Smooth muscle cell (in vitro differentiated cells): ENCODE measurements around the gene EFCAB6. TPM values are rescaled to one million over a fixed set of nuclear protein-coding genes. Genes with fewer than 3 reads are reported as not detected.

ENCODE experiments used
- DNase-seq: peaks from one replicate; lab custom pipeline; 2025; ENCODE audit not compliant: unreplicated experiment; lab: John Stamatoyannopoulos, UW
- H2AFZ ChIP-seq: fragments of 200-600 bp; sonication (generic); 2 replicates; pipeline ENCODE4 v1.6.0; 2016; ENCODE audit warnings: antibody characterized with exemption, low read depth, mild to moderate bottlenecking
- H3F3A ChIP-seq: fragments of 200-600 bp; sonication (generic); 2 replicates; pipeline ENCODE4 v1.6.0; 2017; ENCODE audit warnings: antibody characterized with exemption, low read depth
- H3K27ac ChIP-seq: fragments of 200-600 bp; sonication (generic); 2 replicates; pipeline ENCODE4 v1.5.1; 2016; ENCODE audit warnings: low read depth, mild to moderate bottlenecking
- H3K27me3 ChIP-seq: fragments of 200-600 bp; sonication (generic); 2 replicates; pipeline ENCODE4 v1.6.1; 2016; ENCODE audit warnings: low read depth, mild to moderate bottlenecking
- H3K36me3 ChIP-seq: fragments of 200-600 bp; sonication (generic); 2 replicates; pipeline ENCODE4 v1.5.1; 2016; ENCODE audit warnings: low read depth
- H3K4me1 ChIP-seq: fragments of 200-600 bp; sonication (generic); 2 replicates; pipeline ENCODE4 v1.5.1; 2016; ENCODE audit warnings: low read depth
- H3K4me2 ChIP-seq: fragments of 200-600 bp; sonication (generic); 2 replicates; pipeline ENCODE4 v1.6.0; 2016; ENCODE audit warnings: mild to moderate bottlenecking
- H3K4me3 ChIP-seq: fragments of 200-600 bp; sonication (generic); 2 replicates; pipeline ENCODE4 v1.5.1; 2016; ENCODE audit warnings: mild to moderate bottlenecking
- H3K79me2 ChIP-seq: fragments of 200-600 bp; sonication (generic); 2 replicates; pipeline ENCODE4 v1.6.0; 2016; ENCODE audit warnings: low read depth, mild to moderate bottlenecking
- H3K9ac ChIP-seq: fragments of 200-600 bp; sonication (generic); 2 replicates; pipeline ENCODE4 v1.6.0; 2016; ENCODE audit warnings: low read depth
- H3K9me3 ChIP-seq: fragments of 200-600 bp; sonication (generic); replicated peaks from 2 replicates; pipeline ENCODE4 v1.5.1; 2016; ENCODE audit warnings: low read depth
- H4K20me1 ChIP-seq: fragments of 200-600 bp; sonication (generic); 2 replicates; pipeline ENCODE4 v1.6.0; 2016; ENCODE audit warnings: low read depth
- CTCF ChIP-seq: fragments of 200-600 bp; sonication (generic); IDR thresholded peaks from 2 replicates; pipeline ENCODE4 v1.5.1; 2017; ENCODE audit warnings: borderline replicate concordance, mild to moderate bottlenecking, antibody characterized with exemption; ENCODE audit not compliant: insufficient read depth, poor library complexity, severe bottlenecking
- WGBS: methylation state at CpG from one replicate; pipeline ENCODE4 v1.1.7; 2016; ENCODE audit warnings: low lambda C conversion rate; 5-methylcytosine and 5-hydroxymethylcytosine counted together
- polyA plus RNA-seq: library from polyadenylated mRNA; unstranded; fragments of >200 nt; fragmentation: Nextera tagmentation; extraction: Ambion mirVana; gene quantifications from 2 replicates; pipeline ENCODE4 v1.2.1, GENCODE V29; 2016
- total RNA-seq: library from RNA; depleted of rRNA; stranded (reverse); fragments of >200 nt; gene quantifications from 2 replicates; pipeline ENCODE4 v1.2.3, GENCODE V29; 2014

EFCAB6 gene
- total and polyA plus RNA-seq, 2 experiments from 2014 or later: 0.80 to 2.9 TPM

GRCh38 chr22:43776081-43776670 lies 35.9 kb downstream of the EFCAB6 start:
- no peak overlapping the region for H3K4me2 ChIP-seq
- H2AFZ ChIP-seq: no peak overlapping the region
- H3K9me3 ChIP-seq: no peaks in the 10 kb centered on the region
- H3K27ac ChIP-seq: no peak overlapping the region
- no peaks in the 10 kb centered on the region for H3K36me3 ChIP-seq
- H3K79me2 ChIP-seq: no peaks in the 10 kb centered on the region
- WGBS: 73% methylated on average over 9 of the region's 9 CpGs
- no peaks in the 10 kb centered on the region for H4K20me1 ChIP-seq
- H3K4me3 ChIP-seq: no peak overlapping the region
- DNase-seq: no peak
- no peak for TF ChIP-seq CTCF
- no peaks in the 10 kb centered on the region for H3K4me1 ChIP-seq
- H3K9ac ChIP-seq: no peak overlapping the region
- no peaks in the 10 kb centered on the region for H3F3A ChIP-seq
- H3K27me3 ChIP-seq: no peaks in the 10 kb centered on the region

GRCh38 chr22:43774318-43774915 lies 37.7 kb downstream of the EFCAB6 start:
- H3K9ac ChIP-seq: no peak overlapping the region
- H3K4me2 ChIP-seq: no peak overlapping the region
- TF ChIP-seq CTCF: no peak
- no peaks in the 10 kb centered on the region for H4K20me1 ChIP-seq
- H3K4me1 ChIP-seq: no peaks in the 10 kb centered on the region
- no peak for DNase-seq
- no peak overlapping the region for H3K4me3 ChIP-seq
- H2AFZ ChIP-seq: no peak overlapping the region
- H3K27me3 ChIP-seq: no peaks in the 10 kb centered on the region
- no peak overlapping the region for H3K27ac ChIP-seq
- WGBS: 91% methylated on average over 19 of the region's 21 CpGs
- H3K79me2 ChIP-seq: no peaks in the 10 kb centered on the region
- H3K36me3 ChIP-seq: no peaks in the 10 kb centered on the region
- H3K9me3 ChIP-seq: no peaks in the 10 kb centered on the region
- H3F3A ChIP-seq: no peaks in the 10 kb centered on the region

GRCh38 chr22:43772831-43773230 lies 39.3 kb downstream of the EFCAB6 start:
- WGBS: 87% methylated on average over 6 of the region's 6 CpGs
- Histone ChIP-seq H3K27ac (no peak overlapping the region), H4K20me1 (no peaks in the 10 kb centered on the region), H3F3A (no peaks in the 10 kb centered on the region), H3K4me3 (no peak overlapping the region), H3K4me1 (no peaks in the 10 kb centered on the region), H3K9ac (no peak overlapping the region), H3K36me3 (no peaks in the 10 kb centered on the region), H2AFZ (no peak overlapping the region), H3K79me2 (no peaks in the 10 kb centered on the region), H3K9me3 (no peaks in the 10 kb centered on the region), H3K27me3 (no peaks in the 10 kb centered on the region), H3K4me2 (no peak overlapping the region)
- no peak for TF ChIP-seq CTCF
- no peak for DNase-seq

- no peak overlapping the region for H3K27ac ChIP-seq
- no peak for TF ChIP-seq CTCF
Observed at GRCh38 chr22:43755452-43755851, 56.7 kb downstream of the EFCAB6 start.

More at GRCh38 chr22:43755452-43755851, 56.7 kb downstream of the EFCAB6 start:
- Histone ChIP-seq H3K9ac (no peak overlapping the region), H3K27me3 (peaks cover 20% of the 10 kb centered on the region), H3K9me3 (no peaks in the 10 kb centered on the region), H3K4me1 (no peaks in the 10 kb centered on the region), H3F3A (no peaks in the 10 kb centered on the region), H4K20me1 (no peaks in the 10 kb centered on the region), H3K36me3 (no peaks in the 10 kb centered on the region), H3K4me2 (no peak overlapping the region), H2AFZ (no peak overlapping the region), H3K4me3 (no peak overlapping the region), H3K79me2 (no peaks in the 10 kb centered on the region)
- DNase-seq: no peak
- 89% methylated on average over 4 of the region's 4 CpGs for WGBS
